ENCODE data around the gene ZC3H4. TPM values are rescaled to one million over a fixed set of nuclear protein-coding genes. Genes with fewer than 3 reads are reported as not detected.

ZC3H4 gene
- total RNA-seq, 3 donors from 2014 or later, result 44.4 to 53.4 (median 52.8) TPM

GRCh38 chr19:47070756-47071155 is 42.8 kb downstream of the ZC3H4 start:
- TF ChIP-seq CTCF (IDR thresholded peaks at IDR 0.05), result no peak
- peaks cover 14% of the 10 kb centered on the region for H3K36me3 ChIP-seq (ENCODE audit: low read depth)

GRCh38 chr19:47069795-47070194 is 43.8 kb downstream of the ZC3H4 start:
- intact Hi-C loops (cut with DNase I, micrococcal nuclease), result no loop called here
- H3K4me1 ChIP-seq (ENCODE audit: low read depth), result no peaks in the 10 kb centered on the region
- peaks cover 14% of the 10 kb centered on the region for H3K36me3 ChIP-seq (ENCODE audit: low read depth)
- no peaks in the 10 kb centered on the region for H3K9me3 ChIP-seq
- no peak for TF ChIP-seq CTCF (IDR thresholded peaks at IDR 0.05)
- DNase-seq, result no peak
- no peak for ATAC-seq
- H3K4me3 ChIP-seq, result no peak overlapping the region

More at GRCh38 chr19:47070756-47071155, 42.8 kb downstream of the ZC3H4 start:
- DNase-seq (no peak), ATAC-seq (no peak)
- intact Hi-C loops (cut with DNase I, micrococcal nuclease), result no loop called here
- Histone ChIP-seq H3K4me3 (no peak overlapping the region), H3K9me3 (no peaks in the 10 kb centered on the region), H3K4me1 (ENCODE audit: low read depth) (no peaks in the 10 kb centered on the region)

- TF ChIP-seq CTCF (IDR thresholded peaks at IDR 0.05), result no peak
- no peak for ATAC-seq
- intact Hi-C loops (cut with DNase I, micrococcal nuclease), result no loop called here
- Histone ChIP-seq H3K4me3 (no peak overlapping the region), H3K36me3 (ENCODE audit: low read depth) (peaks cover 14% of the 10 kb centered on the region), H3K9me3 (no peaks in the 10 kb centered on the region), H3K4me1 (ENCODE audit: low read depth) (no peaks in the 10 kb centered on the region)
- no peak for DNase-seq
Observed at GRCh38 chr19:47068876-47069406, 44.6 kb downstream of the ZC3H4 start.

- TF ChIP-seq CTCF (IDR thresholded peaks at IDR 0.05), result no peak
- no peak for ATAC-seq
Observed at GRCh38 chr19:47068246-47068645, 45.3 kb downstream of the ZC3H4 start.

GRCh38 chr19:47067215-47067847 is 46.2 kb downstream of the ZC3H4 start:
- intact Hi-C loops (cut with DNase I, micrococcal nuclease), result no loop called here
- no peak for TF ChIP-seq CTCF (IDR thresholded peaks at IDR 0.05)
- no peak overlapping the region for H3K4me3 ChIP-seq
- peaks cover 14% of the 10 kb centered on the region for H3K36me3 ChIP-seq (ENCODE audit: low read depth)
- H3K4me1 ChIP-seq (ENCODE audit: low read depth), result no peaks in the 10 kb centered on the region
- no peaks in the 10 kb centered on the region for H3K9me3 ChIP-seq
- no peak for DNase-seq
- ATAC-seq, result no peak

More at GRCh38 chr19:47068246-47068645, 45.3 kb downstream of the ZC3H4 start:
- Histone ChIP-seq H3K36me3 (ENCODE audit: low read depth) (peaks cover 14% of the 10 kb centered on the region), H3K4me3 (no peak overlapping the region), H3K9me3 (no peaks in the 10 kb centered on the region), H3K4me1 (ENCODE audit: low read depth) (no peaks in the 10 kb centered on the region)
- DNase-seq, result no peak
- intact Hi-C loops (cut with DNase I, micrococcal nuclease), result no loop called here
